PC-9 (cell line): Measurements from ENCODE around the gene ANP32B.

Experiments
- CTCF ChIP-seq: fragments of 200-600 bp; sonication (generic); conservative IDR thresholded peaks from 2 replicates; pipeline ENCODE4 v1.6.1; 2017; ENCODE audit warnings: mixed run types, antibody characterized with exemption, mild to moderate bottlenecking, moderate library complexity
- EZH2 ChIP-seq: fragments of 200-600 bp; sonication (generic); IDR thresholded peaks from 2 replicates; pipeline ENCODE4 v1.8.0; 2017; ENCODE audit warnings: antibody characterized with exemption, low read depth

GRCh38 chr9:97978371-97979130 lies 4.6 kb upstream of the ANP32B start:
- TF ChIP-seq CTCF (no peak), EZH2 (no peak)
